Keratinocyte (primary cell): Measurements from ENCODE around the gene DCAF11. TPM values are rescaled to one million over a fixed set of nuclear protein-coding genes. Genes with fewer than 3 reads are reported as not detected.

Source experiments
- DNase-seq: peaks from one replicate; pipeline ENCODE4 v3.0.0-alpha.2; 2011; ENCODE audit warnings: low read depth, missing footprints, low spot score
- FAIRE-seq: peaks from 2 replicates; lab custom pipeline; 2011; peaks lifted over from hg19 to GRCh38; lab: Jason Lieb, UNC
- H2AFZ ChIP-seq: 2 replicates; pipeline ENCODE4 v1.6.0; 2012; ENCODE audit warnings: low read length, control low read depth, inconsistent platforms; ENCODE audit not compliant: control insufficient read depth
- H3K27ac ChIP-seq: 2 replicates; pipeline ENCODE4 v1.5.1; 2011; ENCODE audit warnings: low read length; ENCODE audit not compliant: control insufficient read depth, insufficient read depth
- H3K27me3 ChIP-seq: 3 replicates; pipeline ENCODE4 v1.6.0; 2011; ENCODE audit warnings: low read length; ENCODE audit not compliant: control insufficient read depth, insufficient read depth; ENCODE audit errors: extremely low read depth
- H3K36me3 ChIP-seq, 2 experiments: 2 replicates in 1 of 2; 3 replicates in 1 of 2; pipeline ENCODE4 v1.5.1; 2011; ENCODE audit warnings: low read length in 2 of 2, mild to moderate bottlenecking in 1 of 2; ENCODE audit not compliant: control insufficient read depth in 2 of 2, insufficient read depth in 2 of 2; ENCODE audit errors: extremely low read depth in 1 of 2
- H3K4me1 ChIP-seq: 3 replicates; pipeline ENCODE4 v1.5.1; 2011; ENCODE audit warnings: low read length; ENCODE audit not compliant: control insufficient read depth, insufficient read depth; ENCODE audit errors: extremely low read depth
- H3K4me2 ChIP-seq: 3 replicates; pipeline ENCODE4 v1.6.0; 2011; ENCODE audit warnings: low read depth, low read length; ENCODE audit not compliant: control insufficient read depth, insufficient read depth; ENCODE audit errors: extremely low read depth
- H3K4me3 ChIP-seq, 3 experiments: fragments of 200-600 bp in 1 of 3; sonication (generic) in 1 of 3; 2 replicates in 2 of 3; 3 replicates in 1 of 3; pipeline ENCODE4 v1.5.1; 2011 to 2016; ENCODE audit warnings: low read length in 3 of 3, mild to moderate bottlenecking in 3 of 3, control low read depth in 2 of 3, inconsistent platforms in 1 of 3, low read depth in 1 of 3, mixed read lengths in 1 of 3, mixed run types in 1 of 3, moderate library complexity in 1 of 3; ENCODE audit not compliant: control insufficient read depth in 2 of 3, insufficient read depth in 2 of 3; ENCODE audit errors: extremely low read depth in 1 of 3
- H3K79me2 ChIP-seq: 2 replicates; pipeline ENCODE4 v1.6.0; 2012; ENCODE audit warnings: low read length; ENCODE audit not compliant: control insufficient read depth, insufficient read depth
- H3K9ac ChIP-seq: 3 replicates; pipeline ENCODE4 v1.6.0; 2011; ENCODE audit warnings: low read length; ENCODE audit not compliant: control insufficient read depth, insufficient read depth; ENCODE audit errors: extremely low read depth
- H3K9me1 ChIP-seq: 3 replicates; pipeline ENCODE4 v1.6.0; 2011; ENCODE audit warnings: low read length; ENCODE audit not compliant: control insufficient read depth, insufficient read depth; ENCODE audit errors: extremely low read depth
- H3K9me3 ChIP-seq: 2 replicates; pipeline ENCODE4 v1.5.1; 2012; ENCODE audit warnings: low read depth, low read length; ENCODE audit not compliant: control insufficient read depth
- H4K20me1 ChIP-seq: 3 replicates; pipeline ENCODE4 v1.6.0; 2011; ENCODE audit warnings: low read length; ENCODE audit not compliant: control insufficient read depth, insufficient read depth; ENCODE audit errors: extremely low read depth
- EZH2 ChIP-seq: IDR thresholded peaks from one replicate; pipeline ENCODE4 v1.6.1; 2012; ENCODE audit warnings: inconsistent platforms, mild to moderate bottlenecking, low read length, moderate library complexity
- dilution Hi-C: fragments of 300-500 bp; cut with MboI; formaldehyde crosslinking; loops from one replicate; pipeline ENCODE4 v1.7.0; 2020; ENCODE audit warnings: low sequenced_read_pairs; ENCODE audit not compliant: extremely low pct_ligation_motif_present
- polyA plus RNA-seq, 5 experiments: library from polyadenylated mRNA; depleted of rRNA in 3 of 5; stranded (reverse) in 3 of 5; stranded (forward) in 1 of 5; unstranded in 1 of 5; fragments of >200 nt; gene quantifications; 1 replicate in 1 of 5; 2 replicates in 3 of 5; 3 replicates in 1 of 5; pipeline versions ENCODE4 v1.2.1 to v1.2.3, GENCODE V29; 2011 to 2012; ENCODE audit warnings: missing spikeins in 2 of 5, low read depth in 1 of 5, low replicate concordance in 1 of 5
- TF ChIP-seq, protein P1 (sequence below), 3 experiments: IDR thresholded peaks in 1 of 3; conservative IDR thresholded peaks in 1 of 3; optimal IDR thresholded peaks in 1 of 3; 2 replicates in 2 of 3; 3 replicates in 1 of 3; pipeline versions ENCODE3 to v1.5.1; 2011; ENCODE audit warnings: low read length in 3 of 3, mild to moderate bottlenecking in 3 of 3, moderate library complexity in 2 of 3, control low read depth in 1 of 3, inconsistent platforms in 1 of 3; ENCODE audit not compliant: insufficient read depth in 2 of 3; ENCODE audit errors: extremely low read depth in 1 of 3

DCAF11 gene
- polyA plus RNA-seq, 1 donor (not counting 4 experiments of a cell fraction or from before 2014, with no cell fraction given) = 25.9 TPM

- Histone ChIP-seq H3K4me3 (no peak overlapping the region), H3K36me3 (no peaks in the 10 kb centered on the region), H3K79me2 (no peaks in the 10 kb centered on the region), H4K20me1 (no peaks in the 10 kb centered on the region), H3K9me1 (no peaks in the 10 kb centered on the region), H3K4me2 (no peak overlapping the region), H3K27ac (no peak overlapping the region), H3K9ac (no peak overlapping the region), H2AFZ (no peak overlapping the region), H3K4me1 (peaks cover 5% of the 10 kb centered on the region), H3K9me3 (no peaks in the 10 kb centered on the region), H3K27me3 (peaks cover 14% of the 10 kb centered on the region)
- FAIRE-seq (no peak), DNase-seq (no peak)
- no peak for TF ChIP-seq EZH2
- TF ChIP-seq, protein P1, sequence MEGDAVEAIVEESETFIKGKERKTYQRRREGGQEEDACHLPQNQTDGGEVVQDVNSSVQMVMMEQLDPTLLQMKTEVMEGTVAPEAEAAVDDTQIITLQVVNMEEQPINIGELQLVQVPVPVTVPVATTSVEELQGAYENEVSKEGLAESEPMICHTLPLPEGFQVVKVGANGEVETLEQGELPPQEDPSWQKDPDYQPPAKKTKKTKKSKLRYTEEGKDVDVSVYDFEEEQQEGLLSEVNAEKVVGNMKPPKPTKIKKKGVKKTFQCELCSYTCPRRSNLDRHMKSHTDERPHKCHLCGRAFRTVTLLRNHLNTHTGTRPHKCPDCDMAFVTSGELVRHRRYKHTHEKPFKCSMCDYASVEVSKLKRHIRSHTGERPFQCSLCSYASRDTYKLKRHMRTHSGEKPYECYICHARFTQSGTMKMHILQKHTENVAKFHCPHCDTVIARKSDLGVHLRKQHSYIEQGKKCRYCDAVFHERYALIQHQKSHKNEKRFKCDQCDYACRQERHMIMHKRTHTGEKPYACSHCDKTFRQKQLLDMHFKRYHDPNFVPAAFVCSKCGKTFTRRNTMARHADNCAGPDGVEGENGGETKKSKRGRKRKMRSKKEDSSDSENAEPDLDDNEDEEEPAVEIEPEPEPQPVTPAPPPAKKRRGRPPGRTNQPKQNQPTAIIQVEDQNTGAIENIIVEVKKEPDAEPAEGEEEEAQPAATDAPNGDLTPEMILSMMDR (optimal IDR thresholded peaks at IDR 0.05 in 1 of 3, IDR thresholded peaks at IDR 0.05 in 1 of 3, conservative IDR thresholded peaks at IDR 0.05 in 1 of 3; ENCODE audit: extremely low read depth in 1 of 3, insufficient read depth in 2 of 3, low read length in 3 of 3) = no peak
- dilution Hi-C loops = no loop called here
These were observed 31.1 kb upstream of the DCAF11 start for GRCh38 chr14:24083462-24083861.

DNA sequence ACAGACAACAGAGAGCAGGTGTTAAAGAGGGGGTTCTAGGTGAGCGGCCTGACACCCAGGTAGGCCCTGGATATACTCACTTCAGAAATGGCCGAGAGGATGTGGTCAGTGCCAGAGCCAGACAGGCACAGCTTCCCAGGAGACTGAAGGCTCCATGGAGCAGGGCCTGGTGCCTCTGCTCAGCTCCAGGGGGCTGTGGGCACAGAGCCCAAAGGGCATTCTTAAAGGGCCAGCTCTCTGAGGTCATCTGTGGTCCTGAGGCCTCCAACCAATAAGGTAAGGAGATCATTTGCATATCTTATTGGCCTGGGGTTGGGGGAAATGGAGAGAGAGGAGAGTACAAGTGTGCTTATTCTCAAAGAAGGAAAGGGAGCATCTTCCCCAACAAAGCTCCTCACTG is 30.1 kb upstream of the DCAF11 start:
- no peak for FAIRE-seq
- dilution Hi-C loops = no loop called here

More for the DNA sequence above, 30.1 kb upstream of the DCAF11 start:
- peaks cover 14% of the 10 kb centered on the region for H3K27me3 ChIP-seq
- no peak overlapping the region for H3K4me3 ChIP-seq
- H3K36me3 ChIP-seq = no peaks in the 10 kb centered on the region
- H3K4me1 ChIP-seq = peaks cover 5% of the 10 kb centered on the region
- DNase-seq = no peak
- no peaks in the 10 kb centered on the region for H3K9me1 ChIP-seq
- H3K79me2 ChIP-seq = no peaks in the 10 kb centered on the region
- TF ChIP-seq, protein P1 (optimal IDR thresholded peaks at IDR 0.05 in 1 of 3, IDR thresholded peaks at IDR 0.05 in 1 of 3, conservative IDR thresholded peaks at IDR 0.05 in 1 of 3; ENCODE audit: extremely low read depth in 1 of 3, insufficient read depth in 2 of 3, low read length in 3 of 3) = no peak
- no peak for TF ChIP-seq EZH2
- no peak overlapping the region for H3K4me2 ChIP-seq
- no peak overlapping the region for H3K27ac ChIP-seq
- H2AFZ ChIP-seq = no peak overlapping the region
- no peak overlapping the region for H3K9ac ChIP-seq
- H3K9me3 ChIP-seq = no peaks in the 10 kb centered on the region
- H4K20me1 ChIP-seq = no peaks in the 10 kb centered on the region
